Spleen (tissue), 7 donors: Measurements from ENCODE around the gene SIN3B.

ENCODE experiments used
- CTCF ChIP-seq, 11 experiments: fragments of 200-600 bp in 7 of 11; fragments of 450-650 bp in 4 of 11; sonication (generic) in 4 of 11; IDR thresholded peaks in 8 of 11; conservative IDR thresholded peaks in 3 of 11; 1 replicate in 7 of 11; 2 replicates in 4 of 11; pipeline versions ENCODE4 v1.4.0 to v1.8.0; 2016 to 2021; ENCODE audit warnings: antibody characterized with exemption in 11 of 11, inconsistent platforms in 4 of 11, mild to moderate bottlenecking in 1 of 11
- POLR2A ChIP-seq, 3 donors: fragments of 450-650 bp; IDR thresholded peaks; one replicate each; pipeline ENCODE4 v1.5.1; 2017; ENCODE audit warnings: antibody characterized with exemption in 3 of 3, mild to moderate bottlenecking in 1 of 3
- donor health status: DM: no; HTN: no; CAD: no; lungs with moderate emphysema.
- donor health status: DM: no; HTN: no; CAD: no.
- donor health status: DM: no; HTN: no; CAD: no.

DNA sequence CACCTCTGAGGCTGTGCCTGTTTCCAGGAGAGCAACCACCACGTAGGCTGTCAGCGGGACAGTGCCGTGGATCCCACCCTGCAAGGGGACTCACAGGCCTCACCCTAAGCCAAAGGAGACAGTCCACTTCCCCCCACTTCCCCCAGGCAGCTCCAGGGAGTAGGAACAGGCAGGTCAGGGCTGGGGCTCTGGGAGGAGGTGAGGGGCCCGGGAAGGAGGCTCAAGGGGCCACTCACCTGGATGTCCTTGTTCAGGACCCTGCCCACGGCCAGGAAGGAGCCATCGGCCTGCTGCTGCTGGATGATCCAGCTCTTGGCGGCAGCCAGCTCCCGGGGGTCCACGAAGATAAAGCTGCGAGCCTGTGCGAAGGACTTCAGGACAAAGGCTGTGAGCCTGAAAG, 85.2 kb downstream of the SIN3B start:
- TF ChIP-seq CTCF (IDR thresholded peaks at IDR 0.05 in 8 of 11, conservative IDR thresholded peaks at IDR 0.05 in 3 of 11) (no peak), POLR2A (IDR thresholded peaks at IDR 0.05) (no peak)
